Kidney (tissue), 14 donors: ENCODE data around the gene VAMP8. TPM values are rescaled to one million over a fixed set of nuclear protein-coding genes. Genes with fewer than 3 reads are reported as not detected.

Experiments
- DNase-seq, 5 donors: peaks; one replicate each; pipeline ENCODE4 v3.0.0-alpha.2; 2013 to 2020
- FAIRE-seq: peaks from 2 replicates; lab custom pipeline; 2012; peaks lifted over from hg19 to GRCh38; lab: Jason Lieb, UNC
- H3K27ac ChIP-seq, 2 donors: one replicate each; pipeline ENCODE4 v1.7.0; 2013; ENCODE audit warnings: low read depth in 2 of 2, low read length in 2 of 2, inconsistent platforms in 1 of 2
- H3K27me3 ChIP-seq: one replicate; pipeline ENCODE4 v1.7.1; 2013; ENCODE audit warnings: low read length, inconsistent platforms; ENCODE audit not compliant: control insufficient read depth, insufficient read depth
- H3K36me3 ChIP-seq, 3 donors: one replicate each; pipeline versions ENCODE4 v1.7.0 to v1.7.1; 2013; ENCODE audit warnings: low read length in 3 of 3, control low read depth in 1 of 3, inconsistent platforms in 1 of 3; ENCODE audit not compliant: insufficient read depth in 3 of 3, control insufficient read depth in 2 of 3
- H3K4me1 ChIP-seq, 3 donors: one replicate each; pipeline versions ENCODE4 v1.7.0 to v1.7.1; 2013; ENCODE audit warnings: low read length in 3 of 3, inconsistent platforms in 1 of 3, low read depth in 1 of 3; ENCODE audit not compliant: control insufficient read depth in 2 of 3, insufficient read depth in 2 of 3
- H3K4me3 ChIP-seq, 3 donors: one replicate each; pipeline versions ENCODE4 v1.7.0 to v1.8.1; 2013; ENCODE audit warnings: low read length in 3 of 3, control low read depth in 1 of 3, inconsistent platforms in 1 of 3
- H3K9ac ChIP-seq, 3 donors: one replicate each; pipeline versions ENCODE4 v1.7.0 to v1.7.1; 2013; ENCODE audit warnings: low read length in 3 of 3, control low read depth in 1 of 3, inconsistent platforms in 1 of 3
- H3K9me3 ChIP-seq, 3 donors: one replicate each; pipeline versions ENCODE4 v1.7.0 to v1.7.1; 2013; ENCODE audit warnings: low read length in 3 of 3, control low read depth in 1 of 3, inconsistent platforms in 1 of 3; ENCODE audit not compliant: control insufficient read depth in 2 of 3, insufficient read depth in 1 of 3
- CTCF ChIP-seq: IDR thresholded peaks from 3 replicates; pipeline ENCODE4 v1.5.1; 2012; ENCODE audit warnings: mild to moderate bottlenecking, moderate library complexity, borderline replicate concordance; ENCODE audit not compliant: insufficient read depth; ENCODE audit errors: extremely low read depth
- intact Hi-C: fragments of 100-400 bp; cut with DNase I; formaldehyde crosslinking; loops from one replicate; pipeline ENCODE4 v1.11.1; 2022
- polyA plus RNA-seq: library from polyadenylated mRNA; stranded (reverse); fragments of 350-450 nt; fragmentation: Illumina TruSeq; extraction: RNeasy Lipid Tissue Mini Kit (QIAGEN cat#74804); gene quantifications from one replicate; pipeline ENCODE4 v1.2.3, GENCODE V29; 2014; ENCODE audit warnings: low read depth, low replicate concordance; ENCODE audit not compliant: insufficient read depth
- total RNA-seq: library from RNA; stranded (reverse); fragmentation: NEBNext Ultra II Directional; extraction: Animal tissue kit (Norgen Biotek cat#: 25700); gene quantifications from one replicate; pipeline ENCODE4 v1.2.1, GENCODE V29; 2021
- donor health status: control.
- donor health status: control.
- donor health status: control.
- donor health status: control.
- donor health status: control.
- donor health status: DM: yes; HTN: yes; CAD: no.
- donor health status: Normal renal cell carcinoma (clear cell type).

The VAMP8 gene
- total and polyA plus RNA-seq, 2 donors from 2014 or later = 196 to 604 TPM

- FAIRE-seq = no peak
- intact Hi-C loops = no loop called here
- Histone ChIP-seq H3K9me3 (no peaks in the 10 kb centered on the region), H3K36me3 (peaks cover 2 to 24% (median 3%) of the 10 kb centered on the region in 3 donors), H3K9ac (no peak overlapping the region), H3K4me1 (peaks cover 0 to 51% (median 46%) of the 10 kb centered on the region in 3 donors), H3K4me3 (no peak overlapping the region), H3K27ac (no peak overlapping the region), H3K27me3 (no peaks in the 10 kb centered on the region)
- TF ChIP-seq CTCF = no peak
- peak in 1 of 5 donors; percentile 53 for DNase-seq
These were observed 21.4 kb downstream of the VAMP8 start for GRCh38 chr2:85598594-85599340.

GRCh38 chr2:85599468-85600234 lies 22.3 kb downstream of the VAMP8 start:
- Histone ChIP-seq H3K9ac (no peak overlapping the region), H3K9me3 (no peaks in the 10 kb centered on the region), H3K36me3 (peaks cover 2 to 24% (median 3%) of the 10 kb centered on the region in 3 donors), H3K27me3 (no peaks in the 10 kb centered on the region), H3K4me3 (peak overlapping the region in 1 of 3 donors; percentile 21), H3K4me1 (peaks cover 0 to 52% (median 42%) of the 10 kb centered on the region in 3 donors), H3K27ac (no peak overlapping the region)
- TF ChIP-seq CTCF = no peak
- DNase-seq = peak in 1 of 5 donors; percentile 59
- no peak for FAIRE-seq
- intact Hi-C loops = no loop called here

GRCh38 chr2:85600235-85600575 lies 22.8 kb downstream of the VAMP8 start:
- intact Hi-C loops = no loop called here
- no peak overlapping the region for H3K27ac ChIP-seq
- no peak for FAIRE-seq
- H3K9ac ChIP-seq = no peak overlapping the region
- DNase-seq = no peak
- no peaks in the 10 kb centered on the region for H3K9me3 ChIP-seq
- TF ChIP-seq CTCF = no peak
- H3K4me1 ChIP-seq = peaks cover 0 to 54% (median 42%) of the 10 kb centered on the region in 3 donors
- no peaks in the 10 kb centered on the region for H3K27me3 ChIP-seq
- peaks cover 2 to 24% (median 3%) of the 10 kb centered on the region in 3 donors for H3K36me3 ChIP-seq
- peak overlapping the region in 1 of 3 donors; percentile 21 for H3K4me3 ChIP-seq
